MM.1S (cell line): ENCODE measurements around the gene GMPPA.

ENCODE experiments used
- DNase-seq: peaks from one replicate; pipeline ENCODE4 v3.0.0-alpha.2; 2015
- H2AFZ ChIP-seq: fragments of 300-600 bp; sonication (generic); 2 replicates; pipeline ENCODE4 v1.6.0; 2016; ENCODE audit warnings: antibody characterized with exemption, low read length
- H3F3A ChIP-seq: fragments of 300-600 bp; sonication (generic); 2 replicates; pipeline ENCODE4 v1.6.1; 2016; ENCODE audit warnings: mild to moderate bottlenecking, antibody characterized with exemption, low read length, moderate library complexity, mixed read lengths; ENCODE audit not compliant: insufficient read depth
- H3K27ac ChIP-seq: fragments of 300-600 bp; sonication (generic); 2 replicates; pipeline ENCODE4 v1.5.1; 2016; ENCODE audit warnings: mild to moderate bottlenecking, low read length
- H3K27me3 ChIP-seq: fragments of 300-600 bp; sonication (generic); replicated peaks from 2 replicates; pipeline ENCODE4 v1.6.0; 2016; ENCODE audit warnings: low read length; ENCODE audit not compliant: insufficient read depth
- H3K36me3 ChIP-seq: fragments of 300-600 bp; sonication (generic); replicated peaks from 2 replicates; pipeline ENCODE4 v1.6.1; 2016; ENCODE audit warnings: mild to moderate bottlenecking, low read length, mixed read lengths; ENCODE audit not compliant: insufficient read depth
- H3K4me1 ChIP-seq: fragments of 300-600 bp; sonication (generic); 2 replicates; pipeline ENCODE4 v1.6.1; 2016; ENCODE audit warnings: low read length, mixed read lengths
- H3K4me2 ChIP-seq: fragments of 300-600 bp; sonication (generic); 2 replicates; pipeline ENCODE4 v1.6.0; 2016; ENCODE audit warnings: low read depth, low read length
- H3K4me3 ChIP-seq: fragments of 300-600 bp; sonication (generic); 2 replicates; pipeline ENCODE4 v1.5.1; 2016; ENCODE audit warnings: low read length, mixed read lengths
- H3K79me2 ChIP-seq: fragments of 300-600 bp; sonication (generic); 2 replicates; pipeline ENCODE4 v1.6.1; 2016; ENCODE audit warnings: mixed run types, low read length, mixed read lengths
- H3K9ac ChIP-seq: fragments of 300-600 bp; sonication (generic); 2 replicates; pipeline ENCODE4 v1.6.1; 2016; ENCODE audit warnings: low read length, mixed read lengths
- H3K9me2 ChIP-seq: fragments of 300-600 bp; sonication (generic); replicated peaks from 2 replicates; pipeline ENCODE4 v1.6.1; 2016; ENCODE audit warnings: mild to moderate bottlenecking, low read length, mixed read lengths; ENCODE audit not compliant: insufficient read depth
- H3K9me3 ChIP-seq: fragments of 300-600 bp; sonication (generic); replicated peaks from 2 replicates; pipeline ENCODE4 v1.6.1; 2016; ENCODE audit warnings: mild to moderate bottlenecking, low read length, mixed read lengths; ENCODE audit not compliant: insufficient read depth
- H4K20me1 ChIP-seq: fragments of 300-600 bp; sonication (generic); 2 replicates; pipeline ENCODE4 v1.6.1; 2016; ENCODE audit warnings: mild to moderate bottlenecking, low read length, moderate library complexity, mixed read lengths; ENCODE audit not compliant: insufficient read depth
- EZH2 ChIP-seq: fragments of 300-600 bp; sonication (generic); optimal IDR thresholded peaks from 2 replicates; pipeline ENCODE3; 2017; ENCODE audit warnings: low read depth, mild to moderate bottlenecking, antibody characterized with exemption, low read length, mixed read lengths
- EZH2phosphoT487 ChIP-seq: fragments of 300-600 bp; sonication (generic); IDR thresholded peaks from 2 replicates; pipeline ENCODE4 v1.6.1; 2018; ENCODE audit warnings: antibody characterized with exemption, low read length
- TF ChIP-seq, protein P1 (sequence below): fragments of 300-600 bp; sonication (generic); IDR thresholded peaks from 2 replicates; pipeline ENCODE4 v1.5.1; 2016; ENCODE audit warnings: antibody characterized with exemption, low read length, mixed read lengths

Gene GMPPA

DNA sequence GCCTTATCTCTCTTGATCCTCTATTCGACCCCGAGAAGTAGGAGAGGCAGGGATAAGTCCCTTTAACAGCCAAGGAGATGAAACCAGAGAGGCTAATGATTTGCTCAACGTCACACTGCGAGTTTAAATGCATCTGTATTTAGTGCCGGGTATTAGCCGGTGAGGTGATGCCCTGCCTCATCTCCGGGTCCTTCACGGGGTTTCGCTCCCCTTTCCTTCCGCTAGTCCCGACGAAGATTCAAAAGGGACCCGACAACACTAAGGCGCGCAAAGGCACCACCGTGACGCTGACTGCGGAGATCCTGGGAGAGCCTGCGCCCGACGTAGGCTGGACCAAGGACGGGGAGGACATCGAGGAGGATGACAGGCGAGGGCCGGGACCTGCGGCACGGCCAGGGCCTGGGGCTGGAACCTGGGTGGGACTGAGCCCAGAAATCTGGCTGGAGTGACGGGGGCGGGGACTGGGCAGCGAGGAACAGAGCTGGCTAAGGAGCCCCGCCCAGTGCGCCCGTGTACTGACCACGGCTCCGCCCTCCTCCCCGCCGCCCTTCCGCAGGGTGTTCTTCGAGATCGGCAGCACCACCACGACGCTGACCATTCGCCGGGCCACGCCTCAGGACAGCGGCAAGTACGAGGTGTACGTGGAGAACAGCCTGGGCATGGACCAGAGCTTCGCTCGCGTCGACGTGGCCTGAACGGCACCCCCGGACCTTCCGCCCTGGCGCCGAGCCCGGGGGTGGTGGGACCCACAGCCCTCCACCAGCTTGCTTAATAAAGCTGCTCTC is 1.0 kb upstream of the GMPPA start:
- Histone ChIP-seq H3K4me1 (peaks cover 11% of the 10 kb centered on the region), H3K27ac (no peak overlapping the region; the same call in 1 of the 2 replicates), H2AFZ (peak overlapping the region; percentile 98)

DNA sequence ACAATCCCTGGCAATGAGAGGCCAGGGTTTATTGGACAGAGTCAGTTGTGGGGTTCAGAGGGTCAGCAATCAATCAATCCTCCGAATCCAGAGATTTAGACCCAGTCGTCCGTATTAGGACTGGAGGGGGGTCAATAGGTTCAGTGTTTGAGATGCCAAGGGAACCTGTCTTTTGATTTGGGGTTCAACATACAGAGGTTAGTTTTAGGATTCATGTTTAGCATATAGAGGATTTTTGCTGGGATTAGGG is 292 bp downstream of the GMPPA start:
- Histone ChIP-seq H2AFZ (peak overlapping the region; percentile 91), H3F3A (no peaks in the 10 kb centered on the region), H3K9ac (peak overlapping the region; percentile 91), H3K9me2 (no peaks in the 10 kb centered on the region), H3K9me3 (no peaks in the 10 kb centered on the region), H3K27ac (no peak overlapping the region), H3K27me3 (peaks cover 35% of the 10 kb centered on the region), H3K4me3 (peak overlapping the region; percentile 88), H4K20me1 (no peaks in the 10 kb centered on the region), H3K4me2 (peak overlapping the region; percentile 94), H3K4me1 (peaks cover 11% of the 10 kb centered on the region), H3K79me2 (peaks cover 13% of the 10 kb centered on the region), H3K36me3 (no peaks in the 10 kb centered on the region)
- no peak for TF ChIP-seq EZH2phosphoT487
- no peak for TF ChIP-seq EZH2
- TF ChIP-seq, protein P1, sequence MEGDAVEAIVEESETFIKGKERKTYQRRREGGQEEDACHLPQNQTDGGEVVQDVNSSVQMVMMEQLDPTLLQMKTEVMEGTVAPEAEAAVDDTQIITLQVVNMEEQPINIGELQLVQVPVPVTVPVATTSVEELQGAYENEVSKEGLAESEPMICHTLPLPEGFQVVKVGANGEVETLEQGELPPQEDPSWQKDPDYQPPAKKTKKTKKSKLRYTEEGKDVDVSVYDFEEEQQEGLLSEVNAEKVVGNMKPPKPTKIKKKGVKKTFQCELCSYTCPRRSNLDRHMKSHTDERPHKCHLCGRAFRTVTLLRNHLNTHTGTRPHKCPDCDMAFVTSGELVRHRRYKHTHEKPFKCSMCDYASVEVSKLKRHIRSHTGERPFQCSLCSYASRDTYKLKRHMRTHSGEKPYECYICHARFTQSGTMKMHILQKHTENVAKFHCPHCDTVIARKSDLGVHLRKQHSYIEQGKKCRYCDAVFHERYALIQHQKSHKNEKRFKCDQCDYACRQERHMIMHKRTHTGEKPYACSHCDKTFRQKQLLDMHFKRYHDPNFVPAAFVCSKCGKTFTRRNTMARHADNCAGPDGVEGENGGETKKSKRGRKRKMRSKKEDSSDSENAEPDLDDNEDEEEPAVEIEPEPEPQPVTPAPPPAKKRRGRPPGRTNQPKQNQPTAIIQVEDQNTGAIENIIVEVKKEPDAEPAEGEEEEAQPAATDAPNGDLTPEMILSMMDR, result no peak
- no peak for DNase-seq

More for the DNA sequence above, 1.0 kb upstream of the GMPPA start:
- H3K9me2 ChIP-seq, result no peaks in the 10 kb centered on the region
- no peaks in the 10 kb centered on the region for H3K9me3 ChIP-seq
- TF ChIP-seq EZH2phosphoT487 (no peak), EZH2 (no peak)
- TF ChIP-seq, protein P1, result no peak
- no peaks in the 10 kb centered on the region for H3F3A ChIP-seq
- peaks cover 48% of the 10 kb centered on the region for H3K27me3 ChIP-seq
- DNase-seq, result no peak
- H3K9ac ChIP-seq, result peak overlapping the region; percentile 91; the same call in 1 of the 2 replicates
- H3K4me2 ChIP-seq, result peak overlapping the region; percentile 95
- H3K79me2 ChIP-seq, result peaks cover 13% of the 10 kb centered on the region
- no peaks in the 10 kb centered on the region for H3K36me3 ChIP-seq
- H4K20me1 ChIP-seq, result no peaks in the 10 kb centered on the region
- H3K4me3 ChIP-seq, result peak overlapping the region; percentile 88

DNA sequence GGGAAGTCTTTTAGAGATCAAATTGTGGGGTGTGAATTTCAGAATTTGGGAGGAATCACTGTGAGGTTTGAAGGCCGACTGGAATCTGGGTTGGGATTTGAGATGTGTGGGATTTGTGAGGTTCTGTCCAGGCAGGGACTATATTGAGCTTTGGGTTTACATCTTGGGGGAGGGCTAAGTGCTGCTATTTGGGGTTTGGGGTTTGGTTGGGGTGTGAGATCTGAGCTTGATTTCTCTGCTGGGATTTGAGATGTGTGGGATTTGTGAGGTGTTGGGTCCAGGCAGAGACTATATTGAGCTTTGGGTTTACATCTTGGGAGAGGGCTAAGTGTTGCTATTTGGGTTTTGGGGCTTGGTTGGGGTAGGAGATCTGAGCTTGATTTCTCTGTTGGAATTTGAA is 864 bp downstream of the GMPPA start:
- Histone ChIP-seq H3K9ac (peak overlapping the region; percentile 91; the same call in 1 of the 2 replicates), H3K9me2 (no peaks in the 10 kb centered on the region), H3K36me3 (no peaks in the 10 kb centered on the region), H3K4me3 (peak overlapping the region; percentile 88), H3K4me1 (peaks cover 11% of the 10 kb centered on the region), H3K9me3 (no peaks in the 10 kb centered on the region), H3F3A (no peaks in the 10 kb centered on the region), H4K20me1 (no peaks in the 10 kb centered on the region), H3K79me2 (peaks cover 13% of the 10 kb centered on the region), H3K27ac (no peak overlapping the region), H3K4me2 (peak overlapping the region; percentile 94), H2AFZ (peak overlapping the region; percentile 91), H3K27me3 (peaks cover 29% of the 10 kb centered on the region)
- no peak for TF ChIP-seq EZH2
- TF ChIP-seq EZH2phosphoT487, result no peak
- TF ChIP-seq, protein P1, result no peak
- DNase-seq, result no peak
